Stimulated activated CD4-positive, alpha-beta T cell treated with anti-CD3 and anti-CD28 coated beads, TNF-alpha, amount 100 ng/mL, for 48 hours (primary cell): ENCODE results near the gene TFEB.

Experiments used
- DNase-seq, 3 donors: peaks; one replicate each; pipeline ENCODE4 v3.0.0-alpha.2; 2020; ENCODE audit warnings: low read depth in 3 of 3

The TFEB gene

DNA sequence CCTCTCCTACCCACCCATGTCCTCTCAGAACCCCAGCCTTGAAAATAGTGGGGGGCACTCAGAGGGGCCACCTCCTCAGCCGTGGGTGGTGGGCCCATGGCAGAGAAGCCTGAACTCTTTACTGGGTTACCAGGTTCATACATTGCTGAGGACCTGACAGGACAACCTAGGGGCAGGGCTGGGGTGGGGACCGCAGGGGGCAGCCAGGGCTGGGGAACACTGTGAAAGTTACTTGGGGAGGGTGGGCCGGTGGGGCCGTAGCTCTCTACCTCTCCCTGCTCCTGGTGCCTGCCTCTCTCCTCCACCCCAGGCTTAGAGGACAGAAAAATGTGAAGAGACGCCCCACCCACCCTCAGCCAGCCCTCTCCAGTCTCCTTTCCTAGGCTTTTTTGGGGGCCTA is 81.7 kb downstream of the TFEB start:
- DNase-seq = no peak

DNA sequence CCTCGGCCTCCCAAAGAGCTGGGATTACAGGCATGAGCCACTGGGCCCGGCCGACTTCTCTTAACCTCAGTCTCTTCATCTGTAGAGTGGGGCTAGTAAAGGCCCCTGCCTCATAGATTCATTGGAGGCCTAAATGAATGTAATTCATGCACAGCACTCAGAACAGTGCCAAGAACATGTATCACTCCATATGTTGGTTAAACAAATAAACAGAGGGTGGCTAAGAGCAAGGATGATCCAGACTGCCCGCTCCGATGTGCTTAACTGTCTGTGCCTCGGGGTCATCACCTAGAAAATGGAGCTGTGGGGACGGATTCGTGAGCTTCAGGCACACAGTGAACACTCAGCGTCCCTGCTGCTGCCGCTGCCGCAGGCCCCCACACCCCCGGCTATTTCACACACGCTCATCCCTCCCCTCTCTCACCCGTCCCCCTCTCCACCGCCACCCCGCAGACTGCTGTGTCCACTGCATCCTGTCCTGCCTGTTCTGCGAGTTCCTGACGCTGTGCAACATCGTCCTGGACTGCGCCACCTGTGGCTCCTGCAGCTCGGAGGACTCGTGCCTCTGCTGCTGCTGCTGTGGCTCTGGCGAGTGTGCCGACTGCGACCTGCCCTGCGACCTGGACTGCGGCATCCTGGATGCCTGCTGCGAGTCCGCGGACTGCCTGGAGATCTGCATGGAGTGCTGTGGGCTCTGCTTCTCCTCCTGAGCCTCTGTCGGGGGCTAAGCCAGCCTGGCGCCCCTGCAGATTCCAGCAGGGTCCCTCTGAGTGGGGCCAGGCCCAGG is 82.3 kb downstream of the TFEB start:
- DNase-seq = no peak

DNA sequence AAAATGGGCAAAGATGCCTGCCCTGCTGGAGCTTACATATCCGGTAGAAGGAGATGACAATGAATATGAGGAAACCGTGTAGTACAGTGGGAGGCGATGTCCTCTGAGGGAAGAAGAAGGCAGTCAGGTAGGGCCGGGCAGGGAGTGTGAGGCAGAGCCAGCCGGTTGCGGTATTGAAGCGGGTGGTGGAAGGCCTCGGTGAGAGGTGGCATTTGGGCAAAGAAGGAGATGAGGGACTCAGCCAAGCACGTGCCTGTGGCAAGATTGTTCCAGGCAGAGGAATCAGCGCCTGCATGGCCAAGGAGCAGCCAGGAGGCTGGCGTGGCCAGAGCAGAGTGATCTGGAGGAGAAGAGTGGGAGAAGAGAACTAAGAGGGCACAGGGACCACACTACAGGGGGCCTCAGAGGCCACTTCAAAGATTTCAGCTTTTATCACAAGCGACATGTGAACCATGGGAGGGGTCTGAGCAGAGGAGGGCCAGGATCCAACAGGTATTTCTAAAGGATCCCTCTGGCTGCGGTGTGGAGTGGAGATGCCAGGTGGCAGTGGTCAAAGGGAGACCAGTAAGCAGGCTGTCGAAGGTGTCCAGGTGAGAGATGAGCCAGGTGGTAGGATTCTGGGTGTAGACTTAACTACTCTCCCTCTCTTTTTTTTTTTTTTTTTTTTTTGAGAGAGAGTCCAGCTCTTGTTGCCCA is 83.3 kb downstream of the TFEB start:
- DNase-seq = no peak

DNA sequence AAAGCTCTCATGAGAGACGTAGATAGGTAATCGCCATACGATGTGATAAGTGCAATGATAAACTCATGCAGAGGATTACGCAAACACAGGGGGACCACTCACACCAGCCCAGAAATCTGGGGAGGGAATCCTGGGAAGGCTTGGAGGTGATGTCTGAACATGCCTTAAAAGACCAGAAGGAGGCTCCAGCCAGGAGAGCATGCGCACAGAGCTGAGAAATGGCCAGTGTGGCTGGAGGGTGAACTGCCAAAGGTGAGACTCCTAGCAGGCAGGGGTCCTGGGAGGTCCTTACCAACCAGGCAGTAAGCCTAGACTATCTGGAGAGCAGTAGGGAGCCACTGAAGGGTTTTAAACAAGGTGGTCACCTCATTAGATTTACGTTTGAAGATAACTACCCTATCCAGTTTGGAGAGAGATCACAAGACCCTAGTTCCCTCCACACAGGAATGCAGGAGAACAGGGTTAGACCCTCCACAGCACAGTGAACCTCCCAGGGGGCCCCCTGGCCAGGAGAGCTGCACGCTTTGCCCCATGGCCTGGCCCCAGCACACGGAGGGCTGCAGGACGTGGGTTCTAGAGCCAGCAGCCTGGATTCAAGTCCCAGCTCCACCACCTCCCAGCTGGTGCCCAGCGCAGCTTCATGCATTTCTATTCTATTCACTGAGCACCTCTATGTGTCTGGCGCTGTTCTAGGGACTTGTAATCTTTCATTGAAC is 84.0 kb downstream of the TFEB start:
- no peak for DNase-seq

DNA sequence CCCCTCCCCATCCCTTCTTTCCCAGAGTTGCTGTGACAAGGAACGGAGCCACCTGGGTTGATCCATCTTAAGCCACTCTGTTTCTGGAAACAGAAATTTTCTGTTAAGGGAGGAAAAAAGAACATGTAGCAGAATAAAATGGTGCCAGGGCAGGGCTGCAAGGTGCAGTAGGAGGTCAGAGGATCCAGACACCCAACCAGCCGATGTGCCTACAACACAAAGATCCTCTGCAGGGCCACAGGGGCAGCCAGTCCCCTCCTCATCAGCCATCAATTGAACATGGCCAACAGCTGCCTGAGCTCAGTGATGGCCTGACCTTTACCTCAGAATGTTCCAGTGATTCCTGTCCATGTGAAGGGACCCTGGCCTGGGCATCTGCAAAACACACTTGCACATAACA is 85.3 kb downstream of the TFEB start:
- no peak for DNase-seq

DNA sequence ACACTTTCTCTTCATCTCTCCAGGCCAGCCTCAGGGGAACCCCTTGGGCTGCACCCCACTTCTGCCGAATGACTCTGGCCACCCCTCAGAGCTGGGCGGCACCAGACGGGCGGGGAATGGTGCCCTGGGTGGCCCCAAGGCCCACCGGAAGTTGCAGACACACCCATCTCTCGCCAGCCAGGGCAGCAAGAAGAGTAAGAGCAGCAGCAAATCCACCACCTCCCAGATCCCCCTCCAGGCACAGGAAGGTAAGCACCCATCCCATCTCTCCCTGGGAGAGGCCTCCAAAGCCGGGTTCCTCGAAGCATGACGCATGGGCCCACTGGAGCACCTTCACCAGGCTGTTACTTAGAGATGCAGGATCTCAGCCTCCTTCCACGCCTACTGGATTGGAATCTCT is 85.8 kb downstream of the TFEB start:
- no peak for DNase-seq

DNA sequence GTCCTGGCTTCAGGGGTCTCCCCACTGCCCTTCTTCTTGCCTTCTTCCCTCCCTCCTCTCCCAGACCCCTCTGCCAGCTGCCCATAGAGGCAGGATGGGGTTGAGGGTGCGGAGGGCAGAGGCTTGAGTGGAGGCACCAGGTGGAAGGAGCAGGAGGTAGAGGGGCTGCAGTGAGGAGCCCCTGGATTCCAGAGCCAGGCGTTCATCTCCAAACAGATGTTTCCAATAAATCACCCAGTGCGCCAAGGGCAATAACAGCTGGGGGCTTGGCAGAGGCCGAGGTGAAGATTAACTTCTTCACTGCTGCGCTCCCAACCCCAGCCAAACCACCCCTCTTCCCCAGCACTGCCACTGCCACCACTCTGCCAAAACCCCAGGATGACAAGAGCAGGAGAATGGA is 86.5 kb downstream of the TFEB start:
- no peak for DNase-seq

DNA sequence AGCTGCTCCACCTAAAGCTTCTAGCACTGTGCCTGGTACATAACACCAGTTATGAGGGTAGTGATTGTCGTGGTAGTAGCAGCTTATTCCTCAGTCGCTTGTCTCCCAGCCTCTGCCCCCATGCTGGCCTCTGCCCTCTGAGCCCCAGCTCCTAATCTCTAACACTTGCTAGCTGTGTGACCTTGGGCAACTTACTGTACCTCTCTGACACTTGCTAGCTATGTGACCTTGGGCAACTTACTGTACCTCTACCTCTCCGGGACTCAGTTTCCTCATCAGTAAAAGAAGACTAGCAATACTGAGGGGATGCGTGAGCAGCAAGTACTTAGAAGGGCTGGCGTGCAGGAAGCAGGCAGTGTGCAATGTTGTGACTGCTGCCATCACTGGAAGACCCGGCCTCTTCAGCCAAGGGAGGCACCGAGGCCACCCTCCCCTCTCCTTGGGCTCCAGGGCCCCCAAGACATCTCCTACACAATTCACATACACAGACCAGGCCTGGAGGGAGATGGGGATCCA is 87.3 kb downstream of the TFEB start:
- DNase-seq = no peak

DNA sequence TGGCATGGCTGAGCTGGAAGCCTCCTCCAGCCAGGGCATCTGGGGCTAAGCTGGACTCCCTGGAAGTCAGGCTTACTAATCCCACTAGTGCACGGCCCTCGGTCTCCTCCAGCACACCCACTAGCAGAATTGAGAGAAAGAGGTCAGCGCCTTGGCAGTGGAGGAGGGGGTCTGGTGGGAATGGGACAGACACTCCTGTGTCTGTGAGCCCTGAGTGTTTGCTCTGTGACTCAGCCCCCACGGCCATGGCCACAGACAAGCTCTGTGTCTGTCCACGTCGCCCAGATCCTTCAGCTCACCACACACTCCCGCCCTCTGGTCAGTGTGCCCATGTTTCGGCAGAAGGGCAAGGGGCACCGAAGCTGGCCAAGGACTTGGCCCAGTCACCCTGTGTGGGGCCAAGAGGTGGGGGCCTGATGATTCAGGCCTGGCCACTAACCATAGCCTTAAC is 88.3 kb downstream of the TFEB start:
- no peak for DNase-seq

DNA sequence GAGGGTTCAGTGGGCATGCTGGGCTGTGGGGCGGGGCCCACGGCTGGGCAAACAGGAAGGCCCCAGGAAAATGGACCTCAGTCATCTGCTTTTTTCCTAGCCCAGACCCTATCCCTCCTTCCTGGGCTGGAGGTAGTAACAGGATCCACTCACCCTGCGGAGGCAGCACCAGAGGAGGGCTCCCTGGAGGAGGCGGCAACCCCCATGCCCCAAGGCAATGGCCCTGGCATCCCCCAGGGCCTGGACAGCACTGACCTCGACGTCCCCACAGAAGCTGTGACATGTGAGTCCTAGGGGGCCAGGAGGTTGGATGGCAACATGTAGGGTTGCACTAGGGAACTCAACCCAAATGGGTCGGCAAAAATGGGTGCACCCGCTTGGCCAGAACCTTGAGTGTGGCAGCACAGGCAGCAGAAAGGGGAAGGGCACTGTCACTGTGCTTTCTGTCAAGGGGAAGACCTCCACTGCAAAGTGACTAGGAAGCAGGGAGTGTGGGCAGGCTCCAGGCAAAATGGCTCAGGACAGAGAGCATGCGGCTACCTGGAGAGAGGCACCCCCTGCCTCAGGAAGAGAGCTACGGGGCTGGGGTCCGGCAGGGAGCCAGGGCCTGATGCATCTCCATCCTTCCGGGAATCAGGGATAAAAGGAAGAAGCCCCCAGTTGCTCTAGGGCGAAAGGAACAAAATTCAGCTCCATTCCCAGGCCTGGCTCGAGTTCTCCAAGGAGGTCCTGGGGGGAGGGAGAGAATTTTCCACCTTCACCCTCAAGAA is 89.2 kb downstream of the TFEB start:
- DNase-seq = no peak

DNA sequence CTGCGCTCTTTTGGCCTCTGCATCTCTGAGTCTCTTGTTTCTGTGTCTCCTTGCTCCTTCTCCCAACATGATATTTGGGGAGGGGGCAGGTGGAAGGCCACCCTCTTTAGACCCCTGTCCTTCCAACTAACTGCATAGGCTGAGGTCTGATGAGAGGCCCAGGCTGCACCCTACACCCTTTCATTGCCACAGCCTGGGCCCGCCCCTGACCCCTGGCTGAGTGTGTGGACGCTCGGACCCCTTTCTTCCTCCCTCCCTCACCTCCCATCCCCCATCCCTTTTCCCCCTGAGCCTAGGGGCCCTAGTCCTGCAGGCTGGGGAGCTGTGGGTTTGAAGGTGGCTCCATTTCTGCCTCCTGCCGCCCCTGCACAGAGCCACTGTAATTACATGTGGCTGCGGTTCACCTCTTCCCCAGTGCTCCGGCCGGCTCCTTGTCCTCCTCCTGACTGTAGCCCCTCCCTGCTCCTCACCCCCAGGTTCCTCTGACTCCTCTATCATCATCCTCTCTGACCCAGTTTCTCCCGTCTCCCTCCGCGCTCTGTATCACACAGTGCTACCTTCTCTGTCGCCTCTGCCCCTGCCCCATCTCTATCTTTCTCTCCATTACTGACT is 90.3 kb downstream of the TFEB start:
- DNase-seq = no peak

DNA sequence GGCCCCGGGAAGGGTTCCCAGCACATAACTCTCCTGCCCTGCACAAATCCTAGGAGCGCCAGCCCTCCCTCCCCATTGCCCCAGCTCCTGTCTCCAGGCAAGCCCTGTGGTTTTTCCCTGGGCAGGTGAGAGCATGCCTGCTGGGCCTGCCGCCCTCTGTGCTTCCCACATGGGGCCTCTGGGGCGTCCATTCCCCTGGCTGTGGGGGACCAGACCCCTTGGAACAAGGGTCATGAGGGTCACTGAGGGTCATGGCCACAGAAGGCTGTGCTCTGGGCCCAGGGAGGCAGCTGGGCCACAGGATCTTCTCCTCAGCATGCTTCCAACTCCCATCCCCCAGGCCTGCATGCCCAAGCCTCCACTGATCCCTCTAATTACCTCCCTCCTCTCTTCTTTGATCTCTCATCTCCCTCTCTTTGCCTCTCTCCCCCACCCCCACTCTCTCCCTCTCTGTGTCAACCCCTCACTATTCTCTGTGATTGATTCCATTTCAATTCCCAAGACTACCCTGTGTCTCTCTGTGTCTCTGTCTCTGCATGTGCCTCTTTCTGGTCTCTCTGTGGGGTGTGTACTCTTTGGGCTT is 91.0 kb downstream of the TFEB start:
- no peak for DNase-seq

DNA sequence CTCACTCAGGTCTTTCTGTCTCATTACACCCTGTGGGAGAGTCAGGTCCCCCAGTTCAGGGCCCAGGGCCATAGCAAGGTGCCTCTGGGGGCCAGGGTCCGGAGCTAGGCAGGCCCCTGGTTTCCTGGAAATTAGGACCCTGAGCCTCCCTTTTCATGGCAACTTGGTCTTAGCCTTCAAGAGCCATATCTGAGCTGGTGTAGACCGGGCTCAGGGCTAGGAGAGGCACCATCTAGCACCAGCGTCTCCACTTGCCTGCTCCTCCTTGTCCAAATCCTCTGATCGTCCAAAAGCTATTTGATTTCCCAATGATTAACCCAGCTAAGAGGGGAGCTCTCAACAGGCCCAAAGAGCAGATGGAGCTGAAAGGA is 91.5 kb downstream of the TFEB start:
- DNase-seq = no peak

DNA sequence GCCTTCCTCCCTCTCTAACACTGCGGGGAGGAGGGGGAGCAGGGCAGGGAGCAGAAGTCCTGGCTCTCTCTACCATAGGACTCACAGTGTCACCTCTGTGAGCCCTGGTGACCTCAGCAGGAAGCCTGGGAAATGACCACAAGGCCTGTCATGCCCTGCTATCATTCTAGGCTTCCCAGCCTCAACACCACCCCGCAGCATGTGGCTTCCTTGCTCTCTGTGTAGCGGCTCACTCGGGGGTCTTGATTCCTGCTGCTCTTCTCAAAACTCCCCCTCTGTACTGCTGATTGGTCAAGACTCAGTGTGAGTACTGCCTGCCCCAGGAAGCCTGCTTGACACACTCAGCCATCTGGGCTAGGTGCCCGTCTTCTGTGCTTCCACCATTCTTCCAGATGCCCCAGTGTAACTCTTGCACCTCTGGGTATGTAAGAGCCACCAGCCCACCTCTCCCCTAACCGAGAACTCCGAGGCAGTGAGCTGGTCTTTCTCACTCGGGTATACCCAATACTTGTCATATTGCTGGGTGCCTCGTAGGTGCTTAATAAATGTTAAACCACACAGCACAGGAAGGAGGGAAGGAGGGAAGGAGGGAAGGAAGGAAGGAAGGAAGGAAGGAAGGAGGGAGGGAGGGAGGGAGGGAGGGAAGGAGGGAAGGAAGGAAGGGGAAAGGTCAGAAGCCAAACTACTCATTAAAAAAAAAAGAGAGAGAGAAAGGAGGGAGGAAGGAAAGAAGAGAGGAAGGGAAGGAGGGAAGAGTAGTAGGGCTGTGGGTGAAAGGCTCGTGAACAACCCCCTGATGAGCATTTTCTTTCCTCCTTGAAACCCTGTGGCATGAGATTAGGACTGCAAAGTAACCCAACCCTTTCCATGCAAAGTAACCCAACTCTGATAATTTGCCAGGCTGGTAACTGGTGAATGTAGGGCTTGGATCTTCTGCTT is 92.2 kb downstream of the TFEB start:
- DNase-seq = no peak

DNA sequence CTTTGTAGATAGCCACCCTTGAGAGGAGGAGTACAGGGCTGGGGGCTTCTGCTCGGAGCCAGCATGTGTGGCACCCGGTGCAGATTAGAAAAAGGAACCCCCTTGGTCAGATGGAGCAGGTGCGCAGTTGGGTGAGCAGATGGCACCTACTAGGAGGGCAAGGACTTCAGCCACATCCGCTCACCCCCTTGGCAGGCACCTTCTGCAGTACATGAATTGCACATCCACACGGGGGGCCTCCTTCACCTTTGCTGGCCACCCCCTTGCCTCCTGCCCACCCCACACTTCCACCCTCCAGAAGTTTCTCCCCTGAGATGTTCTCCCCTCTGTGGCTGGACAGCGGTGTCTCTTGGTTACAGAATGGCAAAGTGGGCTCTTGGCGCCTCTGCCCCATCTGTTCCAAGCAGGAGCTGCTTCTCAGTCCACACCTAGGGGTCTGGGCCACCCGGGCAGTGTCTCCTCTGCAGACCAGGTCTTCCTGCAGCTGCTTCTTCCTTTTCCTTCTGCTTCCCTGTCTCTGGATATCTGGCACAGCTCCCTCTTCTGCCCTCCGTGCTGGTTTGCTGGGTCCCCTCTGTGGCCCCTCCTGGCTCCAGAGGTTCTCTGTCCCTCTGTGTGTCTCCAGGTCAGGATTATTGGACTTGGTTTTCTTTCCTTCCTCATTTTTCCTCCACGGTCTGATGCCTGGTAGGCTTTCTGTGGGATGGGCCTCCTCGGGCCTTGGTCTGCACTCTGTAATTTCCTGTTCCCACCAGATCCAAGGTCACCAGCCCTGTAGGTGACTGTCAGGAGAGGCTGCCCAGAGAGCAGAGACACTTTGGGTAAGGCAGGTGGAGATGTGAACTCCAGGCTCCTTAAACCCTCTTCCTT is 93.1 kb downstream of the TFEB start:
- DNase-seq = no peak

DNA sequence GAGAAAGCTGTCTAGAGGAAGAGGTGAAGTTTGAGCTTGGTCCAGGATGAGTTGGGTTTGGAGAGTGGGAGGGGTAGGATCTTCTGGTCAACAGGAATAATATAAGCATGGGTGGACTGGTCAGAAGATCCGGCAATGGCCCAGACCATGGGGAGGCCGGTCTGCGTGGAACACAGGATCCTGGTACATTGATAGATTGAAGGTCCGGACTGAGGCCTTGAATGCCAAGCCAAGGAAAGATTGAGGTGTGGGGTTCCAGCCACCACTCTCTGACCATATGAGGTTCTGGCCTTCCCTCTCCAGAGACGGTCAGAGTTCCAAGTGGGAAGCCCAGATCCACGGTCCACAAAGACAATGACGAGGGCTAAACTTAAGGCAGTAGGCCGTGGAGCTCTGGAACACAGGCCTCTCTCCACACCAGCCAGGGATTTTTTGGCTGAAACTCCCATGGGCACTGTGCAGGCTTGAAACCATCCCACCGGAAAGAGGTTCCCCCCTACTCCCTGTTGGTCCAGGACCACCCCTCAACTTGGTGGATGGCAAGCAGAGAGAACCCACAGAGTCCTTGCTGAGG is 94.0 kb downstream of the TFEB start:
- DNase-seq = no peak

DNA sequence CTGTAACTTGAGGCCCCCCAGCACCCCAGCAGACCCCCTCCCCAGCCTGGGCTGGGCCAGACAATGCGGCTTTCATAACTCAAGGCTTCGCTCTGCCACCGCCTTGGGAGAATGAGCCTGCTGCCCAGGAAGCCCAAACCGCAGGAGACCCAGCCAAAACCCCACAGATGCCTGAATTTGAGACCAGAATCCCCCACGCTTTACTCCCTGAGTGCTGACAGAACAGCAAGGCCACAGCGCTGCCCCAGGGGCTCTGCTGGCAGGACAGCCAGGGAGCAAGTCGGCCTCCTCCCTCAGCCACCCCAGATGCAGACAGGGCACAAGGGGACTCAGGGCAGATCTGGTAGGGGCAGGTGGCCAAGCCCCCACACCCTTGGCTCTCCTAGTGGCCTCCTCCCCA is 95.0 kb downstream of the TFEB start:
- no peak for DNase-seq

DNA sequence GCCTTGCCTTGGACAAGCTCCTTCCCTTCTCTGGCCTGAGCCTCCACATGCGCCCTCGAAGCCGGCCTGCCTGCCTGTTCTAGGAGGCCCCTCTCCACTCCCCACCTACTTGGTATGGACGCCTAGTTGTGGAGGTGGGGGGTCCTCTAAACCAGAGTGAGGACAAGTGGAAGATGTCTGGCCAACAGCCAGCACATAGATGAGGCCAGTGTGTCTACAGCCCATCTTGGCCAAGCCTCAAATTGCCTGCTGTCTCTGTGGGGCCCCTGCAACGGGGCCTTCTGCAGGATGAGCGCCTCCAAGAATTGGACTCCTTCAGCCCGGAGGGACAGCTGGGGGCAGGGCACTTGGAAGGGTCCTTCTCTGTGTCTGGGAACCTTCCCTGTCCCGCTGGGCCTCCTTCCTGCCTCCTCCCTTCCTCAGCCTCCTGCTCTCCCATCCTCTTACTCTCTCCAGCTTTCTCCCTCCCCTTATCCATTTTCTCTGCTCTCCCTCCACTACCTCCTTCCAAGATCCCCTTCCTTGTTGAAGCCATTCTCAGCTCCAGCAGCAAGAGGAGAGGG is 95.5 kb downstream of the TFEB start:
- DNase-seq = no peak
